ENCODE results near the gene CELA1.
A peak's percentile ranks its signal among the peaks of the same experiment; 100 is the strongest.
"Not testable (repeated sequence)": the region's sequence is repeated elsewhere in the genome, so short reads cannot be mapped to it uniquely, and the experiment has no call there.

CELA1 gene

DNA sequence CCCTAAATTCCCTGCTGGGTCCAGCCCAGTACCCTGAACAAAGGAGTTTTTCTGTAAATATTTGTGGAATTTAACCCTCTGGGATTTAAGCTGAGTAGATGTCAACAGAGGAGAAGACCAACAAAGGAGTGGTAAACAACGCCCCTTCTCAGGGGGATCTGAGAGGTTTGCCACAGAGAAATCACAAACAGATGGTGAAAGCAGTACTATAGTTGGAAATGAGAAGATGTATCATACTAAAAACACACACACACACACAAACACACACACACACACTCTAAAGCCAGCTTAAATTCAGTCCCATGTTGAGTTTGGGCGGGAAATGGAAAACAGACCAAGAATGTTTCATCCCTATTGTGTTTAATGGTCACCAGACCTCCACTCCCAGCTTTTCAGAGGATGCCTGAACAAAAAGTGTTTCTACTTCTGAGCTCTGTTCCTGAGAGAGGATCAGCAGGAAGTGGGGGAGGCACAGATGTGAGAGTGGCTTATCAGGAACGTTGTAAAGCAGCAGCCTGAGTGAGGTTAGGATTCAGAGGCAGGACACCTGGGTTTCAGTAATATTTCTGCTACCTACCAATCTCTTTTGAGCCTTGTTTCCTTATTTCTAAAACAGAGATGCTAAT, 25.7 kb downstream of the CELA1 start:
- Histone ChIP-seq H3K9ac (ENCODE audit: insufficient read length, low read depth) (peak overlapping the region; percentile 38), H3K4me1 (ENCODE audit: insufficient read depth, insufficient read length) (peaks cover 9% of the 10 kb centered on the region), H3K36me3 (ENCODE audit: insufficient read depth, insufficient read length, low read length) (no peaks in the 10 kb centered on the region), H3K27me3 (ENCODE audit: insufficient read depth, insufficient read length) (no peaks in the 10 kb centered on the region), H3K4me3 (ENCODE audit: insufficient read length, low read depth) (no peak overlapping the region), H3K9me3 (ENCODE audit: insufficient read depth, low read length) (no peaks in the 10 kb centered on the region)
- peak; percentile 85 for DNase-seq (ENCODE audit: low read depth, low spot score)
- no peak for TF ChIP-seq ZNF274 (IDR thresholded peaks at IDR 0.05; ENCODE audit: low read depth, low read length)
- no peak for TF ChIP-seq SUZ12 (IDR thresholded peaks at IDR 0.05; ENCODE audit: extremely low read depth, insufficient read depth, insufficient read length)
- no peak for TF ChIP-seq YY1 (IDR thresholded peaks at IDR 0.05; ENCODE audit: insufficient read depth, insufficient read length)

DNA sequence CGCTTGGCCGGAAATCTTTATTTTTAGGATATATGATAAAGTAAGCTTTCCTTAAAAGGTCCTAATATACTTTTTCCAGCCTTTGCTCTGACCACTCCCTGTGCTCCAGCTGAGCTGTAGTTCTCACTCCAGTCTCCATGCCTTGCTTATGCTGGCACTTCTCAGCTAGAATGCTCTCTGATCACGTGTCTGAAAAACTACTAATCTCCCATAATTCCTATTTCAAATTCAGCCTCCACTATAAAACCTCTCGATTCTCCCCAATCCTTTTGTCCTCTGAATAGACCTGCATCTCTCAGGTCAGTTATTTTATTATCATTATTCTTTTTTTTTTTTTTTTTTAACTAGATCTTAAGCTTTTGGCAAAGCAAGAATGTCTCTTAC, 26.2 kb downstream of the CELA1 start:
- peak; percentile 36 for DNase-seq (ENCODE audit: low read depth, low spot score)
- no peak overlapping the region for H3K4me3 ChIP-seq (ENCODE audit: insufficient read length, low read depth)
- peaks cover 9% of the 10 kb centered on the region for H3K4me1 ChIP-seq (ENCODE audit: insufficient read depth, insufficient read length)
- no peaks in the 10 kb centered on the region for H3K36me3 ChIP-seq (ENCODE audit: insufficient read depth, insufficient read length, low read length)
- no peaks in the 10 kb centered on the region for H3K9me3 ChIP-seq (ENCODE audit: insufficient read depth, low read length)
- no peak for TF ChIP-seq YY1 (IDR thresholded peaks at IDR 0.05; ENCODE audit: insufficient read depth, insufficient read length)
- no peak for TF ChIP-seq ZNF274 (IDR thresholded peaks at IDR 0.05; ENCODE audit: low read depth, low read length)
- no peak for TF ChIP-seq SUZ12 (IDR thresholded peaks at IDR 0.05; ENCODE audit: extremely low read depth, insufficient read depth, insufficient read length)
- H3K9ac ChIP-seq (ENCODE audit: insufficient read length, low read depth), result peak overlapping the region; percentile 54
- no peaks in the 10 kb centered on the region for H3K27me3 ChIP-seq (ENCODE audit: insufficient read depth, insufficient read length)

DNA sequence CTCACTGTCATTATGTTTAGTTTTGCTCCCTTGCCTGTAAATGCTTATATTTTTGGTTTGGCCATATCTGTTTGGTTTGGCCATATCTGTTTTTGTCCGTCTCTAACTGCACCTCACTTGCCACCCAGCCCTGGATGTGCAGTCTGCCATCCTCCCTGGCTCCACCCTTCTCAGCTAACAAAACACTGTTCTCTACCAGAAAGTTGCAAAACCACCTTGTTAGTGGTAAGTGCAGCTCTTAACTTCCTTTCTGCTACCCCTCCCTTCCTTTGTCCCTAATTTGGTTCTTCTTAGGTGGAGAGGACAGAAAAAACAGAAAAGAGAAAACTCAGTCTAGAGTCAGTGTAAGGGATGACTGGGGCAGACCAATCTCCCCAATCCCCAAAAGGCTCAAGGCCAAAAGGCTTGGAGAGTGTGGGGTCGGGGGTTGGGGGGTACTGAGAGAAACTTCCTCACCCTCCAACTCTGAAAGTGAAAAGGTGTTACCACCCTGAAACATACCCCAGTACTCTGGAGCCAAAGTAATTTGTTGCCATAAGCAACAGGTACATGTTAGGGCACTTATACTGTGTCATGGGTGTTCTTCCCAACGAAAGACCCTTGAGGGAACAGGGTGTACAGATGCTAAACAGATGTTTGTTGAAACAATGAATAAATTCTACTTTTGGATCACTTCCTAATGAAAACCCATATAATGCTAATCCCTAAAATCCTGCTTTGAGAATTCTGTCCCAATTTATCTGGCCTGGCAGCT, 27.5 kb downstream of the CELA1 start:
- H3K9ac ChIP-seq (ENCODE audit: insufficient read length, low read depth), result no peak overlapping the region
- no peak overlapping the region for H3K4me3 ChIP-seq (ENCODE audit: insufficient read length, low read depth)
- TF ChIP-seq YY1 (IDR thresholded peaks at IDR 0.05; ENCODE audit: insufficient read depth, insufficient read length) (no peak), SUZ12 (IDR thresholded peaks at IDR 0.05; ENCODE audit: extremely low read depth, insufficient read depth, insufficient read length) (no peak), ZNF274 (IDR thresholded peaks at IDR 0.05; ENCODE audit: low read depth, low read length) (no peak)
- peaks cover 9% of the 10 kb centered on the region for H3K4me1 ChIP-seq (ENCODE audit: insufficient read depth, insufficient read length)
- no peaks in the 10 kb centered on the region for H3K27me3 ChIP-seq (ENCODE audit: insufficient read depth, insufficient read length)
- H3K36me3 ChIP-seq (ENCODE audit: insufficient read depth, insufficient read length, low read length), result no peaks in the 10 kb centered on the region
- no peak for DNase-seq (ENCODE audit: low read depth, low spot score)
- H3K9me3 ChIP-seq (ENCODE audit: insufficient read depth, low read length), result no peaks in the 10 kb centered on the region

DNA sequence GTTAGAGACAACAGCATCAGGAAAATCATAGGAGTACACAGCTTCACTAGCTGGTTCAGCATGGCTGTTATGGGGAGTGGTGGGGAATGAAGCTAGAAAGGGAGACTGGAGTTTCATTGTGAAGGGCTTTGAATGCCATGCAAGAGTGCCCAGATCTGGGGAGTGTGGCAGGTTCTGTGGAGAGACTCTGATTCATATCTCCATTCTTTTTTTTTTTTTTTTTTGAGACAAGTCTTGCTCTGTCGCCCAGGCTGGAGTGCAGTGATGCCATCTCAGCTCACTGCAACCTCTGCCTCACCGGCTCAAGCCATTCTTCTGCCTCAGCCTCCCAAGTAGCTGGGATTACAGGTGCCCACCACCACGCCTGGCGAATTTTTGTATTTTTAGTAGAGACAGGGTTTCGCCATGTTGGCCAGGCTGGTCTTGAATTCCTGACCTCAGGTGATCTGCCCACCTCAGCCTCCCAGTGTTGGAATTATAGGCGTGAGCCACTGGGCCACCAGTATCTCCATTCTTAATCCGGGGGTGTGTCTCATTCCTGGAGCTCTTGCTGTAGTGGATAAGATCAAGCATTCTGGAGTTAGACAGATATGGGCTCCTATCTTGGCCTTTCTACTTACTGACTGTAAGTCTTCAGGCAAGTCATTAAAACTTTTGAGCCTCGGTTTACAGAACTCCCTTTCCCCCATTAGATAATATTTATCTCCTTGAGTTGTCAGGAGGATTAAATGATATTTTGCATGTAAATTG, 28.2 kb downstream of the CELA1 start:
- H3K27me3 ChIP-seq (ENCODE audit: insufficient read depth, insufficient read length); H3K4me3 ChIP-seq (ENCODE audit: insufficient read length, low read depth); H3K4me1 ChIP-seq (ENCODE audit: insufficient read depth, insufficient read length); H3K36me3 ChIP-seq (ENCODE audit: insufficient read depth, insufficient read length, low read length); H3K9me3 ChIP-seq (ENCODE audit: insufficient read depth, low read length); DNase-seq (ENCODE audit: low read depth, low spot score); H3K9ac ChIP-seq (ENCODE audit: insufficient read length, low read depth): not testable (repeated sequence)

DNA sequence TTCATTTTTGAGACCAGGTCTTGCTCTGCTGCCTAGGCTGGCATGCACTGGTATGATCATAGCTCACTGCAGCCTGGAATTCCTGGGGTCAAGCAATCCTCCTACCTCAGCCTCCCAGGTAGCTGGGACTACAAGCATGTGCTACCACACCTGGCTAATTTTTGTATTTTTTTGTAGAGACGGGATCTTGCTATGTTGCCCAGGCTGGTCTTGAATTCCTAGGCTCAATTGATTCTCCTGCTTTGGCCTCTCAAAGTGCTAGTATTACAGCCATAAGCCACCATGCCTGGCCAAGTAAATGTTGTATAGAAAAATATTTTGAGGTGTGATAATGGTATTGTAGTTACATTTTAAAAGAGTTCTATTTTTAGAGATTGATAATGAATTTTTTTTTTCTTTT, 35.1 kb downstream of the CELA1 start:
- no peak overlapping the region for H3K4me3 ChIP-seq (ENCODE audit: insufficient read length, low read depth)
- H3K9me3 ChIP-seq (ENCODE audit: insufficient read depth, low read length), result no peaks in the 10 kb centered on the region
- no peaks in the 10 kb centered on the region for H3K4me1 ChIP-seq (ENCODE audit: insufficient read depth, insufficient read length)
- H3K27me3 ChIP-seq (ENCODE audit: insufficient read depth, insufficient read length), result no peaks in the 10 kb centered on the region
- no peak for DNase-seq (ENCODE audit: low read depth, low spot score)
- TF ChIP-seq ZNF274 (IDR thresholded peaks at IDR 0.05; ENCODE audit: low read depth, low read length), result no peak
- no peak for TF ChIP-seq SUZ12 (IDR thresholded peaks at IDR 0.05; ENCODE audit: extremely low read depth, insufficient read depth, insufficient read length)
- TF ChIP-seq YY1 (IDR thresholded peaks at IDR 0.05; ENCODE audit: insufficient read depth, insufficient read length), result no peak
- no peaks in the 10 kb centered on the region for H3K36me3 ChIP-seq (ENCODE audit: insufficient read depth, insufficient read length, low read length)
- H3K9ac ChIP-seq (ENCODE audit: insufficient read length, low read depth), result no peak overlapping the region

DNA sequence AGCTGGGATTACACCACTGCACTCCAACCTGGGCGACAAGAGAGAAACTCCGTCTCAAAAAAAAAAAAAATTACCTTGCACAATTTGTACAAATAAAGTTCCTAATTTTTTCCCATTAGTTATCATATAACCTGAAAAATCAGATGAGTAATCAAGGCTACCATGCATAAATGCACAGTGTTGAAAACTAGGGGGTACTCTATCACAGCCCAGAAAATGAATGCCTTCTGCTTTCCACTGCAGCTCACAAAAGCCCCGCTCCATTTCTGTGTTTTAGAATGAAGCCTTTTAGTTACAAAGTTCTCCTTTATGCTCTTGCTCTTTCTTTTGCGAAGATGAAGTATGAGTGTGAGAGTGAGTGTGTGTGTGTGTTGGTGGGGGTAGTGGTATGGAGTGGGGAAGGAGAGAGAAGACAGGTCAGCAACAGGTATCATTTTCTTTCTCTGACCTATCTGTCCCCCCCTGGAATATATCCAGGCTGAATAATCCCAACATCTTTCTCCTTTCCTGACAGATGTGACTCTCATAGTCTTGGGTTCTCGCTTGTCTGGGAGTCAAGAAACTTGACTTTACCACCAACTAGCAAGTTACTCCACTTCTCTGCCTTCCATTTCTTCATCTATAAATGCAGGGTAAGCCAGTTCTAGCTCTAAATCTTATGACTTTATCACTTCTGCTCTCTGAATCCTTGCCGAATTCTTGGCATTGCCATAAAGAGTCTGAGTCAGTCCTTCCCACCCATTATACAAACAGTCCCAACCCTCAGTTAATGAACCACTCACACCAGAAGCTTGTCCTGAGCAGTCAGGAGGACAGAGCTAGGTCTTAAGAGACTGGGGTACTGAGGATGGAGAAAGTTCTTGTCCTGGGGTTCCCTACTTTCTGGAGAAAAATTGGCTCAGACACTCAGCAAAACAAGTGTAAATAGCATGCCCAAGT, 38.6 kb downstream of the CELA1 start:
- DNase-seq (ENCODE audit: low read depth, low spot score), result no peak
- Histone ChIP-seq H3K36me3 (ENCODE audit: insufficient read depth, insufficient read length, low read length) (no peaks in the 10 kb centered on the region), H3K4me1 (ENCODE audit: insufficient read depth, insufficient read length) (no peaks in the 10 kb centered on the region), H3K4me3 (ENCODE audit: insufficient read length, low read depth) (no peak overlapping the region), H3K27me3 (ENCODE audit: insufficient read depth, insufficient read length) (no peaks in the 10 kb centered on the region), H3K9me3 (ENCODE audit: insufficient read depth, low read length) (no peaks in the 10 kb centered on the region), H3K9ac (ENCODE audit: insufficient read length, low read depth) (no peak overlapping the region)
- no peak for TF ChIP-seq YY1 (IDR thresholded peaks at IDR 0.05; ENCODE audit: insufficient read depth, insufficient read length)
- no peak for TF ChIP-seq SUZ12 (IDR thresholded peaks at IDR 0.05; ENCODE audit: extremely low read depth, insufficient read depth, insufficient read length)
- TF ChIP-seq ZNF274 (IDR thresholded peaks at IDR 0.05; ENCODE audit: low read depth, low read length), result no peak

Measured in NT2/D1 (cell line).